ENCODE results near the gene LHX4. TPM values are rescaled to one million over a fixed set of nuclear protein-coding genes. Genes with fewer than 3 reads are reported as not detected.

Gene LHX4
- polyA plus RNA-seq, 6 donors from 2014 or later: 0.12 to 0.42 (median 0.23) TPM; not detected in 1

DNA sequence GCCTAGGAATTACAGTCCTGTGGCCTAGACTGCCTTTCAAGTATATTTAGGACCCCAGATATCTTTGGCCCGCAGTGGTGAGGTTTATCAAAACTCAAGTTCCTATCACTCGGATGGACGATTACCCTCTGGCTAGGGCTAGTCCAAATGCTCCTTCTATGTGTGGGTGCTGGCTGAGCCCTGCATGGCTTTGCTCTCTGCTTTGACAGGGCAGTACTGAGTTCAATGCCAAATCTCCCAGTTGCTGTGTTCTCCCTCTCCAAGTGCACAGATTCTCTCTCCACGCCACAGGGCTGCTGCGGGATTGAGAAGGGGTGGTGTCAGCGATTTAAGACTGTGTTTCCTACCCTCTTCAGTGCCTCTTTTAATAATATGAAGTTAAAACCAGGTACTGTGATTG lies 97.0 kb downstream of the LHX4 start:
- DNase-seq: no peak
- H3K4me1 Mint-ChIP-seq: peaks cover 0 to 10% (median 0%) of the 10 kb centered on the region in 3 donors

More for the DNA sequence above, 97.0 kb downstream of the LHX4 start:
- Mint-ChIP-seq H3K9me3 (peaks cover 6 to 34% (median 19%) of the 10 kb centered on the region in 7 donors), H3K27ac (no peak overlapping the region), H3K4me3 (no peak overlapping the region), H3K36me3 (peaks cover 20 to 46% of the 10 kb centered on the region in 2 donors), H3K27me3 (no peaks in the 10 kb centered on the region)
- no peak for ATAC-seq (ENCODE audit: low read depth in 2 of 2)

Other genes with a start within 250 kb of the LHX4 start
- 1 to 10 TPM; 4.9 to 8.0 (median 5.5) TPM for gene QSOX1, start 75.4 kb upstream of the LHX4 start, polyA plus RNA-seq (ENCODE audit: low read depth in 6 of 6)